ENCODE results near the gene MAFB. TPM values are rescaled to one million over a fixed set of nuclear protein-coding genes. Genes with fewer than 3 reads are reported as not detected.

MAFB gene
- total RNA-seq, 1 experiment from 2014 or later, result 0.85 TPM

DNA sequence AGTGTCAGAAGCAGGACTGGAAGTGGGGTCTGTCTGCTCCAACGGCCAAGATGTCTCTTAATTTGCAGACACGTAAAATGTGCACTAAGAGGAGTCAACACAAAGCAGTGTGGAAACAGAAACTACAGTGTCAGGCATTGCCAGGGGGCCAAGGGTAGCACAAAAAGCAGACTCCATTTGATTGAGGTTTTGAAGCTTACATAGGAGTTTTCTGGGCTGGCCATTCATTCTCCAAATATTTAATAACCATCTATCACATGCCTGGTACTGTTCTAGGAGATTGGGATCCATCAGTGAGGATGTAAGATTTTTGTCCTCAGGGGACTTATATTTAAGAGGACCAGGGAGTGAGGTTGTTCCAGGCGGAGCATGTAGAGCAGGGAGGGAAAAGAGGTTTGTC, 29.5 kb downstream of the MAFB start:
- H3K4ac ChIP-seq (ENCODE audit: low read depth, low read length), result no peak overlapping the region
- H3K23me2 ChIP-seq (ENCODE audit: insufficient read length, low read depth, low read length, poor library complexity, severe bottlenecking), result no peaks in the 10 kb centered on the region
- H3T11ph ChIP-seq (ENCODE audit: low read length), result no peak overlapping the region
- no peak overlapping the region for H3K27ac ChIP-seq (ENCODE audit: insufficient read length, low read depth, low read length)
- H2AFZ ChIP-seq (ENCODE audit: low read length), result no peak overlapping the region
- no peaks in the 10 kb centered on the region for H3K9me3 ChIP-seq (ENCODE audit: control insufficient read depth, low read depth, low read length)
- H4K8ac ChIP-seq (replicated peaks; ENCODE audit: insufficient read length, low read depth, low read length), result no peak overlapping the region
- TF ChIP-seq, protein P1, sequence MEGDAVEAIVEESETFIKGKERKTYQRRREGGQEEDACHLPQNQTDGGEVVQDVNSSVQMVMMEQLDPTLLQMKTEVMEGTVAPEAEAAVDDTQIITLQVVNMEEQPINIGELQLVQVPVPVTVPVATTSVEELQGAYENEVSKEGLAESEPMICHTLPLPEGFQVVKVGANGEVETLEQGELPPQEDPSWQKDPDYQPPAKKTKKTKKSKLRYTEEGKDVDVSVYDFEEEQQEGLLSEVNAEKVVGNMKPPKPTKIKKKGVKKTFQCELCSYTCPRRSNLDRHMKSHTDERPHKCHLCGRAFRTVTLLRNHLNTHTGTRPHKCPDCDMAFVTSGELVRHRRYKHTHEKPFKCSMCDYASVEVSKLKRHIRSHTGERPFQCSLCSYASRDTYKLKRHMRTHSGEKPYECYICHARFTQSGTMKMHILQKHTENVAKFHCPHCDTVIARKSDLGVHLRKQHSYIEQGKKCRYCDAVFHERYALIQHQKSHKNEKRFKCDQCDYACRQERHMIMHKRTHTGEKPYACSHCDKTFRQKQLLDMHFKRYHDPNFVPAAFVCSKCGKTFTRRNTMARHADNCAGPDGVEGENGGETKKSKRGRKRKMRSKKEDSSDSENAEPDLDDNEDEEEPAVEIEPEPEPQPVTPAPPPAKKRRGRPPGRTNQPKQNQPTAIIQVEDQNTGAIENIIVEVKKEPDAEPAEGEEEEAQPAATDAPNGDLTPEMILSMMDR (conservative IDR thresholded peaks at IDR 0.05), result no peak
- Mint-ChIP-seq H3K4me1 (peaks cover 9 to 13% of the 10 kb centered on the region in 2 experiments), H3K27me3 (ENCODE audit: low read depth) (peaks cover 9% of the 10 kb centered on the region), H3K36me3 (ENCODE audit: insufficient read depth in 1 of 3, low read depth in 3 of 3) (no peaks in the 10 kb centered on the region; a peak in 1 of 7 replicates), H3K27ac (no peak overlapping the region), H3K4me3 (no peak overlapping the region), H3K9me3 (no peaks in the 10 kb centered on the region; a peak in 1 of 5 replicates)
- no peak overlapping the region for H3K56ac ChIP-seq (ENCODE audit: insufficient read length, low read depth, low read length)
- H3K23ac ChIP-seq (ENCODE audit: insufficient read length, low read depth, low read length), result no peak overlapping the region
- no CpG with 5 or more reads among the region's 3 CpGs for WGBS (ENCODE audit: extremely low coverage, insufficient read length, low lambda C conversion rate)
- H2BK120ac ChIP-seq (ENCODE audit: low read depth, low read length, poor library complexity, severe bottlenecking), result no peak overlapping the region
- no peak overlapping the region for H2BK15ac ChIP-seq (ENCODE audit: low read depth, low read length)
- H2AK5ac ChIP-seq (ENCODE audit: insufficient read length, low read length), result no peak overlapping the region
- no peak overlapping the region for H4K91ac ChIP-seq (ENCODE audit: insufficient read length, low read depth, low read length)
- no peak overlapping the region for H3K14ac ChIP-seq (ENCODE audit: insufficient read depth, low read length)
- no peak overlapping the region for H2BK12ac ChIP-seq (ENCODE audit: insufficient read length, low read depth, low read length)
- H3K9ac ChIP-seq (ENCODE audit: extremely low read depth, insufficient read length, low read length), result no peak overlapping the region
- no peaks in the 10 kb centered on the region for H4K20me1 ChIP-seq (ENCODE audit: control insufficient read depth, insufficient read depth, insufficient read length)
- DNase-seq, result no peak
- H2BK20ac ChIP-seq (ENCODE audit: low read depth, low read length, poor library complexity, severe bottlenecking), result no peak overlapping the region
- no peak overlapping the region for H2BK5ac ChIP-seq (ENCODE audit: insufficient read length, low read length)
- H3K79me1 ChIP-seq (ENCODE audit: insufficient read depth, low read depth, low read length, poor library complexity, severe bottlenecking), result no peaks in the 10 kb centered on the region
- H3K4me1 ChIP-seq (ENCODE audit: insufficient read depth, low read length), result peaks cover 3% of the 10 kb centered on the region; the same call in 1 of the 2 replicates
- no peaks in the 10 kb centered on the region for H3K79me2 ChIP-seq (ENCODE audit: insufficient read depth, low read length)
- no peaks in the 10 kb centered on the region for H3K27me3 ChIP-seq (ENCODE audit: insufficient read depth, low read length)
- no peak overlapping the region for H4K5ac ChIP-seq (ENCODE audit: insufficient read length, low read depth, low read length)
- no peak overlapping the region for H3K18ac ChIP-seq (ENCODE audit: insufficient read length, low read depth, low read length)
- no peak overlapping the region for H3K4me2 ChIP-seq (ENCODE audit: insufficient read depth, insufficient read length, low read length)
